Parathyroid adenoma (tissue), 2 donors: Measurements from ENCODE around the gene RCBTB1.

ENCODE experiments used
- H2AFZ ChIP-seq: fragments of 300-600 bp; sonication (generic); one replicate; pipeline ENCODE4 v1.7.0; 2017; ENCODE audit warnings: antibody characterized with exemption, mild to moderate bottlenecking
- H3K27ac ChIP-seq: fragments of 300-600 bp; sonication (generic); one replicate; pipeline ENCODE4 v1.7.0; 2017
- H3K27me3 ChIP-seq: fragments of 300-600 bp; sonication (generic); one replicate; pipeline ENCODE4 v1.7.0; 2017; ENCODE audit warnings: low read length; ENCODE audit not compliant: control insufficient read depth, insufficient read depth
- H3K36me3 ChIP-seq: fragments of 300-600 bp; sonication (generic); one replicate; pipeline ENCODE4 v1.7.0; 2017; ENCODE audit warnings: low read length; ENCODE audit not compliant: control insufficient read depth, insufficient read depth
- H3K4me1 ChIP-seq: fragments of 300-600 bp; sonication (generic); one replicate; pipeline ENCODE4 v1.7.0; 2017; ENCODE audit warnings: control low read depth
- H3K4me2 ChIP-seq: fragments of 300-600 bp; sonication (generic); one replicate; pipeline ENCODE4 v1.7.0; 2017; ENCODE audit warnings: low read length
- H3K4me3 ChIP-seq: fragments of 300-600 bp; sonication (generic); one replicate; pipeline ENCODE4 v1.7.0; 2017; ENCODE audit warnings: low read depth, low read length
- H3K79me2 ChIP-seq: fragments of 300-600 bp; sonication (generic); one replicate; pipeline ENCODE4 v1.7.0; 2017; ENCODE audit warnings: control low read depth
- H3K9ac ChIP-seq: fragments of 300-600 bp; sonication (generic); one replicate; pipeline ENCODE4 v1.7.0; 2017; ENCODE audit warnings: mild to moderate bottlenecking
- H3K9me3 ChIP-seq: fragments of 300-600 bp; sonication (generic); one replicate; pipeline ENCODE4 v1.7.0; 2017; ENCODE audit warnings: low read length; ENCODE audit not compliant: control insufficient read depth
- CTCF ChIP-seq: fragments of 300-600 bp; sonication (generic); IDR thresholded peaks from one replicate; pipeline ENCODE4 v1.7.0; 2017; ENCODE audit warnings: antibody characterized with exemption, mild to moderate bottlenecking
- donor health status: primary hyperparathyroidism.

Gene RCBTB1

GRCh38 chr13:49585220-49586157 is at the start of gene RCBTB1:
RCBTB1 (minus strand) TSS chr13:49585558; CDS start chr13:49567279, 18,279 bp downstream.
- Histone ChIP-seq H3K9me3 (no peaks in the 10 kb centered on the region), H3K36me3 (no peaks in the 10 kb centered on the region), H3K79me2 (no peaks in the 10 kb centered on the region), H3K9ac (no peak within 1 kb of the TSS), H3K27ac (peak within 1 kb of the TSS; percentile 69), H3K4me1 (no peaks in the 10 kb centered on the region), H3K4me3 (peak within 1 kb of the TSS; percentile 87), H3K4me2 (peak within 1 kb of the TSS; percentile 88), H2AFZ (peak within 1 kb of the TSS; percentile 93), H3K27me3 (no peaks in the 10 kb centered on the region)
- no peak for TF ChIP-seq CTCF

GRCh38 chr13:49633710-49634109 is 48.4 kb upstream of the RCBTB1 start:
- Histone ChIP-seq H2AFZ (no peak overlapping the region), H3K4me1 (no peaks in the 10 kb centered on the region), H3K4me3 (no peak overlapping the region), H3K27ac (no peak overlapping the region), H3K9ac (no peak overlapping the region), H3K9me3 (no peaks in the 10 kb centered on the region), H3K79me2 (no peaks in the 10 kb centered on the region), H3K36me3 (no peaks in the 10 kb centered on the region), H3K4me2 (no peak overlapping the region), H3K27me3 (no peaks in the 10 kb centered on the region)
- no peak for TF ChIP-seq CTCF

- Histone ChIP-seq H2AFZ (no peak overlapping the region), H3K4me1 (no peaks in the 10 kb centered on the region), H3K9me3 (no peaks in the 10 kb centered on the region), H3K36me3 (no peaks in the 10 kb centered on the region), H3K4me2 (no peak overlapping the region), H3K27me3 (no peaks in the 10 kb centered on the region), H3K9ac (no peak overlapping the region), H3K4me3 (no peak overlapping the region), H3K27ac (no peak overlapping the region), H3K79me2 (no peaks in the 10 kb centered on the region)
- TF ChIP-seq CTCF: no peak
Observed at GRCh38 chr13:49632156-49632555, 46.8 kb upstream of the RCBTB1 start.

DNA sequence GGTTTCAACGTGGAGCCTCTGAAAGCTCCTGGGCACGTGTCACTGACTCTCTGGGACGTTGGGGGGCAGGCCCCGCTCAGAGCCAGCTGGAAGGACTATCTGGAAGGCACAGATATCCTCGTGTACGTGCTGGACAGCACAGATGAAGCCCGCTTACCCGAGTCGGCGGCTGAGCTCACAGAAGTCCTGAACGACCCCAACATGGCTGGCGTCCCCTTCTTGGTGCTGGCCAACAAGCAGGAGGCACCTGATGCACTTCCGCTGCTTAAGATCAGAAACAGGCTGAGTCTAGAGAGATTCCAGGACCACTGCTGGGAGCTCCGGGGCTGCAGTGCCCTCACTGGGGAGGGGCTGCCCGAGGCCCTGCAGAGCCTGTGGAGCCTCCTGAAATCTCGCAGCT is 45.2 kb upstream of the RCBTB1 start:
- Histone ChIP-seq H3K4me1 (peaks cover 1% of the 10 kb centered on the region), H3K27ac (no peak overlapping the region), H3K36me3 (no peaks in the 10 kb centered on the region), H3K4me3 (no peak overlapping the region), H3K27me3 (no peaks in the 10 kb centered on the region), H3K9ac (no peak overlapping the region), H2AFZ (no peak overlapping the region), H3K4me2 (no peak overlapping the region), H3K9me3 (no peaks in the 10 kb centered on the region), H3K79me2 (no peaks in the 10 kb centered on the region)
- TF ChIP-seq CTCF: no peak

- Histone ChIP-seq H3K4me2 (no peak overlapping the region), H3K27me3 (no peaks in the 10 kb centered on the region), H3K4me3 (no peak overlapping the region), H3K4me1 (peaks cover 4% of the 10 kb centered on the region), H3K79me2 (no peaks in the 10 kb centered on the region), H3K36me3 (no peaks in the 10 kb centered on the region), H2AFZ (no peak overlapping the region), H3K9me3 (no peaks in the 10 kb centered on the region), H3K9ac (no peak overlapping the region), H3K27ac (no peak overlapping the region)
- TF ChIP-seq CTCF: no peak
Observed at GRCh38 chr13:49629947-49630346, 44.6 kb upstream of the RCBTB1 start.
